Uterus (tissue), 4 donors: Measurements from ENCODE around the gene KPRP. TPM values are rescaled to one million over a fixed set of nuclear protein-coding genes. Genes with fewer than 3 reads are reported as not detected.

Experiments used
- DNase-seq, 2 donors: peaks; one replicate each; pipeline ENCODE4 v3.0.0-alpha.2; 2019 to 2020
- H3K27ac ChIP-seq, 2 donors: fragments of 200-600 bp; sonication (generic); 1 replicate in 1 of 2; 2 replicates in 1 of 2; pipeline ENCODE4 v1.5.1; 2016 to 2018
- H3K27me3 ChIP-seq, 2 donors: fragments of 200-600 bp; sonication (generic); one replicate each; pipeline ENCODE4 v1.5.1; 2018 to 2019; ENCODE audit warnings: control low read depth in 1 of 2
- H3K36me3 ChIP-seq, 2 donors: fragments of 200-600 bp; sonication (generic); one replicate each; pipeline ENCODE4 v1.5.1; 2019; ENCODE audit warnings: control low read depth in 1 of 2
- H3K4me1 ChIP-seq, 2 donors: fragments of 200-600 bp; sonication (generic); one replicate each; pipeline ENCODE4 v1.5.1; 2018 to 2019; ENCODE audit warnings: control low read depth in 1 of 2
- H3K4me3 ChIP-seq, 2 donors: fragments of 200-600 bp; sonication (generic); 1 replicate in 1 of 2; 2 replicates in 1 of 2; pipeline ENCODE4 v1.5.1; 2018 to 2019; ENCODE audit warnings: mild to moderate bottlenecking in 1 of 2
- H3K9me3 ChIP-seq, 2 donors: fragments of 200-600 bp; sonication (generic); one replicate each; pipeline ENCODE4 v1.5.1; 2019; ENCODE audit warnings: control low read depth in 1 of 2
- POLR2A ChIP-seq, 2 donors: fragments of 450-650 bp; IDR thresholded peaks; one replicate each; pipeline ENCODE4 v1.6.1; 2016; ENCODE audit warnings: antibody characterized with exemption in 2 of 2, mild to moderate bottlenecking in 1 of 2, moderate library complexity in 1 of 2
- intact Hi-C: fragments of 100-400 bp; cut with DNase I; formaldehyde crosslinking; loops from one replicate; pipeline ENCODE4 v1.15.1; 2023; ENCODE audit warnings: low total_unique reads
- total RNA-seq, 4 donors: library from RNA; depleted of rRNA in 3 of 4; stranded (reverse); fragments of >200 nt in 3 of 4; gene quantifications; one replicate each; pipeline versions ENCODE4 v1.1.0 to v1.2.4, GENCODE V29; 2014 to 2023
- TF ChIP-seq, protein P1 (sequence below), 4 experiments: fragments of 200-600 bp in 2 of 4; fragments of 450-650 bp in 2 of 4; sonication (generic) in 2 of 4; IDR thresholded peaks; one replicate each; pipeline ENCODE4 v1.5.1; 2016 to 2019; ENCODE audit warnings: antibody characterized with exemption in 4 of 4, mild to moderate bottlenecking in 2 of 4, moderate library complexity in 1 of 4
- donor health status: DM: yes; HTN: yes; CAD: no.

The KPRP gene, protein sequence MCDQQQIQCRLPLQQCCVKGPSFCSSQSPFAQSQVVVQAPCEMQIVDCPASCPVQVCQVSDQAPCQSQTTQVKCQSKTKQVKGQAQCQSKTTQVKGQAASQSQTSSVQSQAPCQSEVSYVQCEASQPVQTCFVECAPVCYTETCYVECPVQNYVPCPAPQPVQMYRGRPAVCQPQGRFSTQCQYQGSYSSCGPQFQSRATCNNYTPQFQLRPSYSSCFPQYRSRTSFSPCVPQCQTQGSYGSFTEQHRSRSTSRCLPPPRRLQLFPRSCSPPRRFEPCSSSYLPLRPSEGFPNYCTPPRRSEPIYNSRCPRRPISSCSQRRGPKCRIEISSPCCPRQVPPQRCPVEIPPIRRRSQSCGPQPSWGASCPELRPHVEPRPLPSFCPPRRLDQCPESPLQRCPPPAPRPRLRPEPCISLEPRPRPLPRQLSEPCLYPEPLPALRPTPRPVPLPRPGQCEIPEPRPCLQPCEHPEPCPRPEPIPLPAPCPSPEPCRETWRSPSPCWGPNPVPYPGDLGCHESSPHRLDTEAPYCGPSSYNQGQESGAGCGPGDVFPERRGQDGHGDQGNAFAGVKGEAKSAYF
- not detected for total RNA-seq

DNA sequence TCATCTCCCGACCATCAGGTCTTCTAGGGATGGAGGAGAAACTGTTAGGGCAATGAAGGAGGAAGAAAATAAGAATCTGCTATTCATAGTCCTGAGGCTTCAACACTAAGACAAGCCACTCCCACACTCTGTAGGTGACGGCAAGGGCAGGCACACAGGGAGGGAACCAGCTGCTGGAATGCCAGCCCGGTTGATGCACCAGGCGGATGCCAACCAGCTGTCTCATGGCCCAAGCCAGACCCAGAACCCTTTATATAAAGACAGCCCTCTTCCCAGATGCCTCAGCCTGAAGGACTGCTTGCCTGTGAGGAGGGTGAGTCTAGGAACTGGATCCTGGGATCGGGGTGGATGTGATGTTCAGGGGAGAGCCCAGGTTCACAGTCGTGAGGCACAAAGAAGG lies at the start of gene KPRP:
Gene KPRP, plus strand, starts transcription at position 279 of the 400 bp plus-strand sequence. CDS start 1,564 bp downstream, outside the sequence.
- intact Hi-C loops, result no loop called here
- no peaks in the 10 kb centered on the region for H3K9me3 ChIP-seq
- no peak within 1 kb of the TSS for H3K4me3 ChIP-seq
- TF ChIP-seq POLR2A (IDR thresholded peaks at IDR 0.05), result no peak
- TF ChIP-seq, protein P1, sequence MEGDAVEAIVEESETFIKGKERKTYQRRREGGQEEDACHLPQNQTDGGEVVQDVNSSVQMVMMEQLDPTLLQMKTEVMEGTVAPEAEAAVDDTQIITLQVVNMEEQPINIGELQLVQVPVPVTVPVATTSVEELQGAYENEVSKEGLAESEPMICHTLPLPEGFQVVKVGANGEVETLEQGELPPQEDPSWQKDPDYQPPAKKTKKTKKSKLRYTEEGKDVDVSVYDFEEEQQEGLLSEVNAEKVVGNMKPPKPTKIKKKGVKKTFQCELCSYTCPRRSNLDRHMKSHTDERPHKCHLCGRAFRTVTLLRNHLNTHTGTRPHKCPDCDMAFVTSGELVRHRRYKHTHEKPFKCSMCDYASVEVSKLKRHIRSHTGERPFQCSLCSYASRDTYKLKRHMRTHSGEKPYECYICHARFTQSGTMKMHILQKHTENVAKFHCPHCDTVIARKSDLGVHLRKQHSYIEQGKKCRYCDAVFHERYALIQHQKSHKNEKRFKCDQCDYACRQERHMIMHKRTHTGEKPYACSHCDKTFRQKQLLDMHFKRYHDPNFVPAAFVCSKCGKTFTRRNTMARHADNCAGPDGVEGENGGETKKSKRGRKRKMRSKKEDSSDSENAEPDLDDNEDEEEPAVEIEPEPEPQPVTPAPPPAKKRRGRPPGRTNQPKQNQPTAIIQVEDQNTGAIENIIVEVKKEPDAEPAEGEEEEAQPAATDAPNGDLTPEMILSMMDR (IDR thresholded peaks at IDR 0.05), result no peak
- H3K36me3 ChIP-seq, result no peaks in the 10 kb centered on the region
- no peaks in the 10 kb centered on the region for H3K27me3 ChIP-seq
- no peak within 1 kb of the TSS for H3K27ac ChIP-seq
- H3K4me1 ChIP-seq, result no peaks in the 10 kb centered on the region
- no peak for DNase-seq

DNA sequence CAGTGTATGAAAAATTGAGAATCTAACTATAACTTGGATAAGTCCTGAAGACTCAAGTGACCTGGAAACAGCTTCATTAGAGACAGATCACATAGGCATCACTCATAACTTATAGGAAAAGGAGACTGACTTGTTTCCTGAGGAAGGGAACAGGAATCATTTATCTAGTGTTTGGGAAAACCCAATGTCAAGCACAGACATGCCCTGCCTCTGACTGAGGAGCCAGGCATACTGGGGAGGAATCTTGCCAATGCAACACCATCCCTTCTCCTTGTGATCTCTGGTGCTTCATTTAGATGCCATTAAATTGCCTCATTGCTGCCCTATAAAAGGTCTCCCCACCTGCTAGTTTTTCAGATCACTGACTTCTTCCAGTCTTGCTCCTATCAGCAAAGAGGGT lies 39.6 kb upstream of the KPRP start:
- DNase-seq, result no peak
- intact Hi-C loops, result no loop called here
- no peaks in the 10 kb centered on the region for H3K4me1 ChIP-seq
- H3K4me3 ChIP-seq, result no peak overlapping the region
- no peaks in the 10 kb centered on the region for H3K9me3 ChIP-seq
- no peaks in the 10 kb centered on the region for H3K27me3 ChIP-seq
- no peak overlapping the region for H3K27ac ChIP-seq
- H3K36me3 ChIP-seq, result no peaks in the 10 kb centered on the region
- no peak for TF ChIP-seq POLR2A (IDR thresholded peaks at IDR 0.05)
- TF ChIP-seq, protein P1 (IDR thresholded peaks at IDR 0.05), result no peak

DNA sequence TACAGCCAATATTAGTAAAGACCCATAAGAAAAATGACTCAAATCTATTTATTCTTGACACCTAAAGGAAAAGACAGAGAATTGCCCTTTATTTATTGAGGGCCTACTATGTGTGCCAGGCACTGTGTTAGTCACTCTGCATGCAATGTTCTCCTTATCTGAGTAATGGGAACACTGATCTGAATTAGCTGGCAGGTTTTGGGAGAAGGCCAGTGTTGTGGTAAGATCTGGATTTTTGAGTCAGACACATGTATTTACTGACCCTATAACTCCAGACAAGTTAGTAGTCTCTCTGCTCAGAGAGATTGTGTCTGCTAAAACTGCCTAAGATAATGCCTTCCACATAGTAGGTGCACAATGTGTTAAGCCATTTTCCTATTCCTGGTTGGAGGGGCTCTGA lies 32.6 kb upstream of the KPRP start:
- intact Hi-C loops, result no loop called here
- no peaks in the 10 kb centered on the region for H3K36me3 ChIP-seq
- no peak overlapping the region for H3K4me3 ChIP-seq
- H3K9me3 ChIP-seq, result no peaks in the 10 kb centered on the region
- TF ChIP-seq, protein P1 (IDR thresholded peaks at IDR 0.05), result no peak
- TF ChIP-seq POLR2A (IDR thresholded peaks at IDR 0.05), result no peak
- no peak overlapping the region for H3K27ac ChIP-seq
- no peak for DNase-seq
- H3K4me1 ChIP-seq, result no peaks in the 10 kb centered on the region
- no peaks in the 10 kb centered on the region for H3K27me3 ChIP-seq

DNA sequence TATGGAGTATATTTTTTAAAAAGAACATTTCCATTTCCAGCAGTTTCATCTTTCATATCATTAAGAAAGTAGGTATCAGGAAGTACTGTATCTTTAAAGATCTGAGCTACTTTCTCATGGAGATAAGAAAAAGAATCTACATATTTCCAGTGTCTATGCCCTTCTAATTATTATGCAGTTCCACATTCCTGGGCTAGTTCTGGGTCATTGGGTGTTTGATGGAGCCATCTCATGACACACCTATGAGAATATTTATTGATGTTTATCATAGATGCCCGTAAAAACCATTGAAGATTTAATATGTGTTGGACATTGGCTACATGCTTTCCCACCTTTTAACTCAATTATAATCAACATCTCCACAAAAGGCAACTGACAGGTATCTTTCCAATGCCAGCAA lies 28.8 kb upstream of the KPRP start:
- DNase-seq, result no peak
- H3K27me3 ChIP-seq, result no peaks in the 10 kb centered on the region
- intact Hi-C loops, result no loop called here
- H3K9me3 ChIP-seq, result no peaks in the 10 kb centered on the region
- no peaks in the 10 kb centered on the region for H3K36me3 ChIP-seq
- no peak overlapping the region for H3K27ac ChIP-seq
- TF ChIP-seq, protein P1 (IDR thresholded peaks at IDR 0.05), result no peak
- TF ChIP-seq POLR2A (IDR thresholded peaks at IDR 0.05), result no peak
- no peaks in the 10 kb centered on the region for H3K4me1 ChIP-seq
- H3K4me3 ChIP-seq, result no peak overlapping the region

DNA sequence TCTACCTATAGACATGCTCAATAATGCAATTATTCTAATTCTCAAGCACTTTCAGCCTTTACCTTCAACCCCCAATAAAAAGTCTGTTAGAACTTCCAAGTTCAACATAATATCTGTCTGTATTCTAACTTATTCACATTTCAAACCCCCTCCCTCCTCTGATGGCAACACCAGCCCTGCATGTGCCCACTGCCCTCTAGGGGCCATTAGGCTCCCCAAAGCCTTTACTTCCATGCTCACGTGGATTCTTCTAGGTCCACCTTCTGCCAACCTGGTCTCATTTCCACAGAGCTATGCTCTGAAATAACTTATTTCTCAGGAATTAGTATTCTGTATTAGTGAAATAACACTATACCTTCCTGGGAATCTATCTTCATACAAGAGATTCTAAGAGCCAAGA lies 22.2 kb upstream of the KPRP start:
- H3K4me1 ChIP-seq, result no peaks in the 10 kb centered on the region
- no peak overlapping the region for H3K27ac ChIP-seq
- intact Hi-C loops, result no loop called here
- DNase-seq, result no peak
- no peaks in the 10 kb centered on the region for H3K36me3 ChIP-seq
- H3K9me3 ChIP-seq, result no peaks in the 10 kb centered on the region
- no peak overlapping the region for H3K4me3 ChIP-seq
- H3K27me3 ChIP-seq, result no peaks in the 10 kb centered on the region
- no peak for TF ChIP-seq POLR2A (IDR thresholded peaks at IDR 0.05)
- TF ChIP-seq, protein P1 (IDR thresholded peaks at IDR 0.05), result no peak
